K562 (cell line): ENCODE results near the gene PNPLA8. TPM values are rescaled to one million over a fixed set of nuclear protein-coding genes. Genes with fewer than 3 reads are reported as not detected.

Experiments
- ATAC-seq: fragments of 200-7000 bp; cut with Tn5 transposase; 3 replicates; pipeline ENCODE4 v1.9.1; 2020; ENCODE audit warnings: moderate library complexity
- BruUV-seq: library from RNA; stranded (reverse); fragments of 400-500 nt; replicated peaks from 2 replicates; lab custom pipeline; 2021; lab: Mats Ljungman, UMichigan
- CTCF ChIA-PET: fragments of 300-600 bp; formaldehyde crosslinking; extraction: SDS; loops from one replicate; lab custom pipeline; 2021; ENCODE audit warnings: low intra/inter-chr PET ratio; lab: Yijun Ruan, JAX
- POLR2A ChIA-PET: fragments of 300-600, 350-650 bp; sonication (Branson Sonifier 250); formaldehyde crosslinking; extraction: SDS; loops from one replicate; lab custom pipeline; 2021; ENCODE audit warnings: antibody characterized with exemption, inconsistent platforms; lab: Yijun Ruan, JAX
- DNase-seq, 4 experiments: peaks; one replicate each; pipeline versions ENCODE4 v3.0.0 to v3.0.0-alpha.2; 2011 to 2018; ENCODE audit warnings: low spot score in 3 of 4, mixed read lengths in 3 of 4; ENCODE audit errors: extremely low read depth in 1 of 4
- FAIRE-seq: peaks from 2 replicates; lab custom pipeline; 2011; peaks lifted over from hg19 to GRCh38; lab: Jason Lieb, UNC
- H2AFZ ChIP-seq: 2 replicates; pipeline ENCODE4 v1.6.0; 2011; ENCODE audit warnings: low read depth, low read length, control low read depth, inconsistent platforms
- H3K27ac ChIP-seq: fragments of 200-600 bp; 3 replicates; pipeline ENCODE4 v1.8.0; 2011; ENCODE audit warnings: low read depth, mild to moderate bottlenecking, control low read depth, inconsistent platforms, low read length, moderate library complexity, mixed read lengths; ENCODE audit errors: extremely low read depth
- H3K27me3 ChIP-seq, 2 experiments: fragments of 300-600 bp in 1 of 2; 2 replicates in 1 of 2; 3 replicates in 1 of 2; pipeline versions ENCODE4 v1.6.0 to v1.8.0; 2011; ENCODE audit warnings: inconsistent platforms in 2 of 2, low read length in 2 of 2, mild to moderate bottlenecking in 1 of 2, mixed read lengths in 1 of 2, moderate library complexity in 1 of 2; ENCODE audit not compliant: control insufficient read depth in 2 of 2, insufficient read depth in 2 of 2
- H3K36me3 ChIP-seq: fragments of 300-600 bp; 3 replicates; pipeline ENCODE4 v1.8.0; 2011; ENCODE audit warnings: mild to moderate bottlenecking, low read length, inconsistent platforms; ENCODE audit not compliant: control insufficient read depth, insufficient read depth
- H3K4me1 ChIP-seq, 2 experiments: fragments of 200-600 bp in 1 of 2; replicated peaks in 1 of 2; 2 replicates in 1 of 2; 3 replicates in 1 of 2; pipeline versions ENCODE4 v1.5.1 to v1.8.0; 2011; ENCODE audit warnings: inconsistent platforms in 2 of 2, low read length in 2 of 2, mild to moderate bottlenecking in 1 of 2, mixed read lengths in 1 of 2, moderate library complexity in 1 of 2; ENCODE audit not compliant: control insufficient read depth in 2 of 2, insufficient read depth in 2 of 2
- H3K4me2 ChIP-seq: 2 replicates; pipeline ENCODE4 v1.6.1; 2011; ENCODE audit warnings: low read length, control low read depth, inconsistent platforms, mixed read lengths; ENCODE audit not compliant: insufficient read depth
- H3K4me3 ChIP-seq: fragments of 200-600 bp; sonication (generic), shearing (Covaris generic); 2 replicates; pipeline ENCODE4 v1.5.1; 2016; ENCODE audit warnings: control low read depth, inconsistent platforms
- H3K79me2 ChIP-seq: fragments of 200-600 bp; 3 replicates; pipeline ENCODE4 v1.8.0; 2011; ENCODE audit warnings: low read length, inconsistent platforms; ENCODE audit not compliant: control insufficient read depth, insufficient read depth
- H3K9ac ChIP-seq, 2 experiments: 2 replicates each; pipeline versions ENCODE4 v1.6.0 to v1.6.1; 2011; ENCODE audit warnings: low read depth in 2 of 2, low read length in 2 of 2, control low read depth in 1 of 2, inconsistent platforms in 1 of 2, mild to moderate bottlenecking in 1 of 2, mixed read lengths in 1 of 2; ENCODE audit not compliant: insufficient read depth in 1 of 2
- H3K9me1 ChIP-seq: one replicate; pipeline ENCODE4 v1.6.0; 2011; ENCODE audit warnings: inconsistent platforms, mild to moderate bottlenecking, low read length, moderate library complexity; ENCODE audit not compliant: control insufficient read depth, insufficient read depth
- H3K9me3 ChIP-seq: replicated peaks from 2 replicates; pipeline ENCODE4 v1.5.1; 2011; ENCODE audit warnings: low read depth, low read length, inconsistent platforms; ENCODE audit not compliant: control insufficient read depth, insufficient read depth
- H4K20me1 ChIP-seq: replicated peaks from 2 replicates; pipeline ENCODE4 v1.6.1; 2011; ENCODE audit warnings: low read length, inconsistent platforms, mixed read lengths; ENCODE audit not compliant: control insufficient read depth, insufficient read depth
- MEIS2 ChIP-seq: fragments of 450-650 bp; IDR thresholded peaks from 2 replicates; pipeline ENCODE4 v1.6.1; 2014; ENCODE audit warnings: mild to moderate bottlenecking; ENCODE audit not compliant: partially characterized antibody
- ZNF551 ChIP-seq: fragments of 250-450 bp; sonication (Bioruptor Pico); IDR thresholded peaks from 2 replicates; pipeline ENCODE4 v1.5.0; 2021; ENCODE audit warnings: mild to moderate bottlenecking, moderate library complexity
- ZNF75A ChIP-seq: fragments of 450-650 bp; formaldehyde crosslinking; IDR thresholded peaks from 2 replicates; pipeline ENCODE4 v1.4.0; 2020; ENCODE audit warnings: mild to moderate bottlenecking
- in situ Hi-C: fragments of 300-500 bp; cut with MboI; formaldehyde crosslinking; loops from 4 replicates; pipeline ENCODE4 v1.15.0; 2018; ENCODE audit warnings: inconsistent platforms, mixed read lengths
- intact Hi-C: fragments of 100-400 bp; cut with micrococcal nuclease; formaldehyde crosslinking; loops from 2 replicates; pipeline ENCODE4 v1.14.2; 2022
- polyA plus RNA-seq, 8 experiments: library from polyadenylated mRNA; depleted of rRNA in 4 of 8; stranded (reverse) in 5 of 8; unstranded in 3 of 8; fragments of >200 nt; fragmentation: Nextera tagmentation in 2 of 8; fragmentation: Illumina TruSeq in 1 of 8; extraction: Ambion mirVana in 2 of 8; extraction: Trizol in 1 of 8; gene quantifications; 2 replicates each; pipeline versions ENCODE4 v1.2.1 to v1.2.3, GENCODE V29; 2011 to 2014; ENCODE audit warnings: inconsistent platforms in 1 of 8, missing spikeins in 1 of 8
- total RNA-seq, 7 experiments: library from RNA; depleted of rRNA in 6 of 7; stranded (reverse); fragments of >200 nt in 6 of 7; fragmentation: Illumina TruSeq in 2 of 7; extraction: Trizol in 2 of 7; gene quantifications; 2 replicates each; pipeline versions ENCODE4 v1.2.1 to v1.2.3, GENCODE V29; 2011 to 2021; ENCODE audit warnings: low replicate concordance in 1 of 7
- TF ChIP-seq, protein P1 (sequence below), 2 experiments: IDR thresholded peaks in 1 of 2; conservative IDR thresholded peaks in 1 of 2; 2 replicates each; pipeline ENCODE4 v1.6.1; 2016; ENCODE audit warnings: low read depth in 2 of 2, mild to moderate bottlenecking in 1 of 2, missing compliant biosample characterization in 1 of 2, missing genetic modification characterization in 1 of 2, moderate library complexity in 1 of 2

The PNPLA8 gene
- total and polyA plus RNA-seq, 9 of the 15 experiments (the other 6 are each of a cell fraction or from before 2014, with no cell fraction given) = 12.8 to 27.6 (median 16.3) TPM

DNA sequence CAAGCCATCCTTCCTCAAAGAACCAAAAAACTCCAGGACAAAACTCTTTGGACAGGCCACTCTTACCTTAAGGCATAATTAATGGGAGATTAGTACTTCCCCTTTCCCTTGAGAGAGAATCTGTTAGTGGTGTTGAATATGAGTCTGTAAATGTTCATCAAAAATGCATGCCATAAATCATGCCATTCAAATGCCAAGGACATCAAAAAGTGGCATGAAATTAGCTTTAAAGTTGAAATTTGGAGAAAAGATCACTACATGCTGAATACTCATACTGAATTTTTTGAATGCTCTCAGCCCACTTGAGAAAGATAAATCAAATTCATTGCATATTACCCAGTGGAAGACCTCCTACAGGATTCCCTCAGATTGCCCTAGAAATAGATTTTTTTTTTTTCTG, 76.4 kb downstream of the PNPLA8 start:
- Histone ChIP-seq H4K20me1 (no peaks in the 10 kb centered on the region), H3K9ac (no peak overlapping the region), H3K79me2 (no peaks in the 10 kb centered on the region), H3K27ac (no peak overlapping the region), H3K36me3 (no peaks in the 10 kb centered on the region), H3K9me3 (no peaks in the 10 kb centered on the region), H3K4me1 (no peaks in the 10 kb centered on the region; a peak in 1 of 5 replicates), H3K4me2 (no peak overlapping the region), H3K27me3 (peaks cover 19 to 28% of the 10 kb centered on the region in 2 experiments; a peak in 4 of 5 replicates), H3K9me1 (no peaks in the 10 kb centered on the region), H2AFZ (no peak overlapping the region), H3K4me3 (no peak overlapping the region)
- no TSS peak for BruUV-seq
- DNase-seq (no peak), FAIRE-seq (peak; percentile 11), ATAC-seq (no peak)
- POLR2A ChIA-PET = interaction anchor here (0.6 to 1.1 kb wide), 4 partner anchors 9 to 28 kb away, joined by 3 read pairs; no protein-coding TSS in a partner anchor
- in situ Hi-C loops (no loop called here), intact Hi-C loops (no loop called here)
- CTCF ChIA-PET = no interaction called here
- TF ChIP-seq MEIS2 (peak; percentile 25), ZNF551 (CRISPR knock-in tag) (no peak), ZNF75A (CRISPR knock-in tag) (no peak)
- TF ChIP-seq, protein P1, sequence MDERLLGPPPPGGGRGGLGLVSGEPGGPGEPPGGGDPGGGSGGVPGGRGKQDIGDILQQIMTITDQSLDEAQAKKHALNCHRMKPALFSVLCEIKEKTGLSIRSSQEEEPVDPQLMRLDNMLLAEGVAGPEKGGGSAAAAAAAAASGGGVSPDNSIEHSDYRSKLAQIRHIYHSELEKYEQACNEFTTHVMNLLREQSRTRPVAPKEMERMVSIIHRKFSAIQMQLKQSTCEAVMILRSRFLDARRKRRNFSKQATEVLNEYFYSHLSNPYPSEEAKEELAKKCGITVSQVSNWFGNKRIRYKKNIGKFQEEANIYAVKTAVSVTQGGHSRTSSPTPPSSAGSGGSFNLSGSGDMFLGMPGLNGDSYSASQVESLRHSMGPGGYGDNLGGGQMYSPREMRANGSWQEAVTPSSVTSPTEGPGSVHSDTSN (CRISPR knock-in tag; IDR thresholded peaks at IDR 0.05; ENCODE audit: low read depth) = no peak
- TF ChIP-seq, protein P1 (tag; conservative IDR thresholded peaks at IDR 0.05; ENCODE audit: low read depth) = peak; percentile 38; the same call in 1 of the 2 replicates
